HEK293T (cell line): Measurements from ENCODE around the gene FAM135A.
"Not testable (repeated sequence)": the region's sequence is repeated elsewhere in the genome, so short reads cannot be mapped to it uniquely, and the experiment has no call there.

Source experiments
- CTCF ChIA-PET: fragments of 350-600 bp; formaldehyde crosslinking; extraction: SDS; loops from one replicate; lab custom pipeline; 2021; ENCODE audit warnings: antibody characterized with exemption, inconsistent platforms; lab: Yijun Ruan, JAX
- POLR2A ChIA-PET: fragments of 350-600 bp; formaldehyde crosslinking; extraction: SDS; loops from one replicate; lab custom pipeline; 2020; ENCODE audit warnings: antibody characterized with exemption, inconsistent platforms; lab: Yijun Ruan, JAX
- DNase-seq: peaks from one replicate; pipeline ENCODE4 v3.0.0; 2012; ENCODE audit warnings: mixed read lengths; ENCODE audit errors: extremely low spot score
- ARNT ChIP-seq: fragments of 450-650 bp; IDR thresholded peaks from 2 replicates; pipeline ENCODE4 v1.6.1; 2017; ENCODE audit warnings: mild to moderate bottlenecking
- BHLHE40 ChIP-seq: fragments of 450-650 bp; IDR thresholded peaks from 2 replicates; pipeline ENCODE4 v1.6.1; 2016; ENCODE audit warnings: mild to moderate bottlenecking, moderate library complexity, borderline replicate concordance
- CTBP1 ChIP-seq: fragments of 450-650 bp; IDR thresholded peaks from 2 replicates; pipeline ENCODE4 v1.6.1; 2016; ENCODE audit warnings: borderline replicate concordance
- ELF4 ChIP-seq: fragments of 450-650 bp; IDR thresholded peaks from 2 replicates; pipeline ENCODE4 v1.6.1; 2017; ENCODE audit warnings: antibody characterized with exemption
- FOXA1 ChIP-seq: fragments of 450-650 bp; IDR thresholded peaks from 2 replicates; pipeline ENCODE4 v1.6.1; 2016; ENCODE audit warnings: mild to moderate bottlenecking
- FOXK2 ChIP-seq: fragments of 450-650 bp; IDR thresholded peaks from 2 replicates; pipeline ENCODE4 v1.6.1; 2016; ENCODE audit warnings: mild to moderate bottlenecking
- FOXM1 ChIP-seq: fragments of 450-650 bp; IDR thresholded peaks from 2 replicates; pipeline ENCODE4 v1.6.1; 2017; ENCODE audit warnings: mild to moderate bottlenecking, borderline replicate concordance
- HDGF ChIP-seq: fragments of 450-650 bp; IDR thresholded peaks from 2 replicates; pipeline ENCODE4 v1.6.1; 2017; ENCODE audit warnings: antibody characterized with exemption, borderline replicate concordance
- L3MBTL2 ChIP-seq: fragments of 450-650 bp; conservative IDR thresholded peaks from 2 replicates; pipeline ENCODE4 v1.6.1; 2016; ENCODE audit warnings: mild to moderate bottlenecking
- LEF1 ChIP-seq: fragments of 450-650 bp; IDR thresholded peaks from 2 replicates; pipeline ENCODE4 v1.6.1; 2017; ENCODE audit warnings: mild to moderate bottlenecking, borderline replicate concordance
- NFRKB ChIP-seq: fragments of 450-650 bp; IDR thresholded peaks from 2 replicates; pipeline ENCODE4 v1.6.1; 2016; ENCODE audit warnings: mild to moderate bottlenecking, moderate library complexity
- SP1 ChIP-seq: fragments of 450-650 bp; IDR thresholded peaks from 2 replicates; pipeline ENCODE4 v1.6.1; 2017
- SUZ12 ChIP-seq: fragments of 450-650 bp; IDR thresholded peaks from 2 replicates; pipeline ENCODE4 v1.6.1; 2016; ENCODE audit warnings: mild to moderate bottlenecking
- TARDBP ChIP-seq: fragments of 450-650 bp; IDR thresholded peaks from 2 replicates; pipeline ENCODE4 v1.6.1; 2016
- ZNF384 ChIP-seq: fragments of 450-650 bp; IDR thresholded peaks from 2 replicates; pipeline ENCODE4 v1.6.1; 2016
- TF ChIP-seq, protein P1 (sequence below): fragments of 450-650 bp; IDR thresholded peaks from 2 replicates; pipeline ENCODE4 v1.6.1; 2016

FAM135A gene

DNA sequence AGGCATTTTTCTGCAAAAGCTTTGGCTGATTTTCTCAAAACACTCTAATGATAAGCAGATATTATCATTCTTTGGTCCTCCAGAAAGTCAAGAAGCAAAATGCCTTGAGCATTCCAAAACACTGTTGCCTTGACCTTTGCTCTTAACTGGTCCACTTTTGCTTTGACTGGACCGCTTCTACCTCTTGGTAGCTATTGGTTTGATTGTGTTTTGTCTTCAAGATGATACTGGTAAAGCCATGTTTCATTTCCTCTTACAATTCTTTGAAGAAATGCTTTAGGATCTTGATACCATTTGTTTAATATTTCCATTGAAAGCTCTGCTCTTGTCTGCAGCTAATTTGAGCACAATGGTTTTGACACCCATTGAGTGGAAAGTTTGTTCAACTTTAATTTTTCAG, 117.8 kb downstream of the FAM135A start:
- no peak for TF ChIP-seq BHLHE40
- TF ChIP-seq FOXA1, result no peak
- TF ChIP-seq ELF4, result no peak
- TF ChIP-seq NFRKB, result no peak
- TF ChIP-seq ARNT, result no peak
- no peak for TF ChIP-seq TARDBP
- TF ChIP-seq LEF1, result no peak
- TF ChIP-seq SUZ12, result no peak
- TF ChIP-seq L3MBTL2, result no peak
- no peak for TF ChIP-seq FOXM1
- TF ChIP-seq CTBP1, result no peak
- TF ChIP-seq FOXK2, result no peak
- CTCF ChIA-PET, result no interaction called here
- no peak for DNase-seq
- POLR2A ChIA-PET, result no interaction called here

DNA sequence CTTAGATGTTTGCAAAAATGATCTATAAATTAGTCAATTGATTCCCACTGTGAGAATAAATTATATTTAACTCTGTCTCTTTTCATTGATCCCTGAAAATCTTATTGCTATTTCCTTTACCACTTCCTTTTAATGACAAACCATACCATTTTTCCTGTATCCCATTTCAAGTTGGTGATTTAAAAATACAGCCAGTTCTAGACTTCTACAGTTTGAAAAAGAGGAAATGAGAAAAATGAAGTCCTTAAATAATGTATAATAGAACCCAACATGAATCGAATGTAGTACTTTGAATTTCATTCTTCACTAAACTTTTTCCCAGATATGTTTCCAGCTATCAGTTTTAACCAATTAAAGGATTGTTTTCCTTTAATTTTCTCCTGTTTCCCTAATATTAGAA, 124.0 kb downstream of the FAM135A start:
- POLR2A ChIA-PET, result no interaction called here
- TF ChIP-seq L3MBTL2, result no peak
- TF ChIP-seq FOXA1, result no peak
- TF ChIP-seq, protein P1, sequence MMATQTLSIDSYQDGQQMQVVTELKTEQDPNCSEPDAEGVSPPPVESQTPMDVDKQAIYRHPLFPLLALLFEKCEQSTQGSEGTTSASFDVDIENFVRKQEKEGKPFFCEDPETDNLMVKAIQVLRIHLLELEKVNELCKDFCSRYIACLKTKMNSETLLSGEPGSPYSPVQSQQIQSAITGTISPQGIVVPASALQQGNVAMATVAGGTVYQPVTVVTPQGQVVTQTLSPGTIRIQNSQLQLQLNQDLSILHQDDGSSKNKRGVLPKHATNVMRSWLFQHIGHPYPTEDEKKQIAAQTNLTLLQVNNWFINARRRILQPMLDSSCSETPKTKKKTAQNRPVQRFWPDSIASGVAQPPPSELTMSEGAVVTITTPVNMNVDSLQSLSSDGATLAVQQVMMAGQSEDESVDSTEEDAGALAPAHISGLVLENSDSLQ, result no peak
- no peak for TF ChIP-seq ARNT
- TF ChIP-seq NFRKB, result no peak
- TF ChIP-seq SUZ12, result no peak
- TF ChIP-seq ELF4, result no peak
- TF ChIP-seq ZNF384, result no peak
- no peak for TF ChIP-seq SP1
- no peak for TF ChIP-seq FOXM1
- TF ChIP-seq CTBP1, result no peak
- TF ChIP-seq TARDBP, result no peak
- DNase-seq, result no peak
- CTCF ChIA-PET, result no interaction called here

DNA sequence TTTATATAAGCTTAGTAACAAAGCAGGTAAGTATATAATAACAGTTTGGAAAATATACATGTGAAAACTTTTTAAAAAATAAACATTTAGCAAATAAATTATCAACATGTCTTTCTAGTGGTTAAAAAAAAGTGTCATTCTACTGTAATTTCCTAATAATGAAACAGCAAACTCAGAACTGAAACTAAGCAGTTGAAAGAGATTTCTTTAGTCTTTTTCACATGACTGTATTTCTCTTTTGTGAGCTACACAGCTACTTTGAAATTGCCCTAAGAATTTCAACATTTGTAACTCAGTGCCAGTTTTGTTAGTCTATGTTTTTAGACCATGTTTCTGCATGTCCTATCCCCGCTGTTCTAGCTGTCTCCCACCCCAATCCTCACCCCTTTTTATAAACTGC, 125.1 kb downstream of the FAM135A start:
- no peak for DNase-seq
- ChIA-PET CTCF (no interaction called here), POLR2A (no interaction called here)
- no peak for TF ChIP-seq FOXM1
- no peak for TF ChIP-seq BHLHE40
- no peak for TF ChIP-seq TARDBP
- no peak for TF ChIP-seq SUZ12
- TF ChIP-seq LEF1, result no peak
- no peak for TF ChIP-seq SP1
- no peak for TF ChIP-seq FOXA1
- TF ChIP-seq CTBP1, result no peak
- no peak for TF ChIP-seq ELF4
- no peak for TF ChIP-seq FOXK2
- no peak for TF ChIP-seq ARNT
- TF ChIP-seq NFRKB, result no peak
- no peak for TF ChIP-seq ZNF384
- TF ChIP-seq L3MBTL2, result no peak

DNA sequence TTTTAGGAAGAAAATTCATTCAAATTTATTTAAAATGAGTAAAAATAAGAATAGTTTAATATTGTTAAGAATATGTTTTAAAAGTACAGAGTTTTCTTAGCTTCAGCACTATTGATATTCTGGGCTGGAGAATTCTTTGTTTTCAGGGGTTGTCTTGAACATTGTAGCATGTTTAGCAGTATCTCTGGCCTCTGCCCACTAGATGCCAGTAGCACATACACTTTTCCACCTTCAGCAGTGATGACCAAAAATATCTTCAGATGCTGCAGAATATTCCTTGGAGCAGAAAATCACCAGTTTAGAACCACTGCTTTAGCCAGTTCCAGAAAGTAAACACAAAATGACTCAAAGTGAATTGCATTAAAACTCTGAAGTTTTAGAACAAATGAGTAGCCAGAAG, 134.0 kb downstream of the FAM135A start:
- TF ChIP-seq HDGF (no peak), ARNT (no peak), CTBP1 (no peak)
- TF ChIP-seq, protein P1, result no peak
- DNase-seq, result no peak
- ChIA-PET POLR2A (no interaction called here), CTCF (interaction anchor here (2.2 kb wide), 1 partner anchor 140 kb away, joined by 5 read pairs; no protein-coding TSS in a partner anchor)

DNA sequence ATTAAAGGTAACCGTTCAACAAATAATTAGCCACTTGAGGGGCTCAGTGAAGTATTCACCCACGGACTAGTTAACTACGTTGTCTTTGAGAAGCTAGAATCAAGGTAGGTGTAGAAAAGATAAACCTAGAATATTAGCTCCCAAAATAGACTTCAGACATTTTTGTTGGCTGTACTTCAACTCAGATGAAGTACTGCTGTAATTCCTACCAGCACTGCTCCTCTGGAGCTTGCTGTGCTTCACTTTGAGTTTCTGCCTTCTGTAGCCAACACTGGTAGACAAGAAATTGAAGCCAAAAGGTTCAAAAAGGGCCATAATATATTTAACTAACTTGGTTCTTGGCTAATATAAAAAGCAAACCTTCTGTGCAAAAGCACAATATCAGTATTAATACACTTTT, 134.6 kb downstream of the FAM135A start:
- CTCF ChIA-PET, result interaction anchor here (2.2 kb wide), 1 partner anchor 139 kb away, joined by 5 read pairs; no protein-coding TSS in a partner anchor
- TF ChIP-seq ZNF384, result no peak
- TF ChIP-seq HDGF, result no peak
- no peak for TF ChIP-seq BHLHE40
- no peak for TF ChIP-seq CTBP1
- TF ChIP-seq FOXM1, result no peak
- TF ChIP-seq LEF1, result no peak
- POLR2A ChIA-PET, result no interaction called here
- no peak for DNase-seq

DNA sequence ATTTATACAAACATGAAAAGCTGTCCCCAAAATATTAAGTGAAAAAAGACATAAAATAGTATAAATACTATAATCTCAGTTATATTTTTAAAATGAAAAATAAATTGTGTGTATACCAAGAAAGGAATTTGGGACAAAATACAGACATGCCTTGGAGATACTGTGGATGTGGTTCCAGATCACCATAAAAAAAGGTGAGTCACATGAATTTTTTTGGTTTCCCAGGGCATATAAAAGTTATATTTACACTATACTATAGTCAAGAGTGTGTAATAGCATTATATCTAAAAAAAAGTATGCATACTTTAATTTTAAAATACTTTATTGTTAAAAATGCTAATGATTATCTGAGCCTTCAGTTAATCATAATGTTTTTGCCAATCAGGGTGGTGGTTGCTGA, 136.0 kb downstream of the FAM135A start:
- ChIA-PET POLR2A (no interaction called here), CTCF (interaction anchor here (2.2 kb wide), 1 partner anchor 138 kb away, joined by 5 read pairs; no protein-coding TSS in a partner anchor)
- DNase-seq, result no peak
- TF ChIP-seq HDGF (no peak), L3MBTL2 (no peak), FOXM1 (no peak), FOXK2 (no peak), NFRKB (no peak), BHLHE40 (no peak), SP1 (no peak), CTBP1 (no peak), ZNF384 (no peak), FOXA1 (no peak), ELF4 (no peak), LEF1 (no peak)

DNA sequence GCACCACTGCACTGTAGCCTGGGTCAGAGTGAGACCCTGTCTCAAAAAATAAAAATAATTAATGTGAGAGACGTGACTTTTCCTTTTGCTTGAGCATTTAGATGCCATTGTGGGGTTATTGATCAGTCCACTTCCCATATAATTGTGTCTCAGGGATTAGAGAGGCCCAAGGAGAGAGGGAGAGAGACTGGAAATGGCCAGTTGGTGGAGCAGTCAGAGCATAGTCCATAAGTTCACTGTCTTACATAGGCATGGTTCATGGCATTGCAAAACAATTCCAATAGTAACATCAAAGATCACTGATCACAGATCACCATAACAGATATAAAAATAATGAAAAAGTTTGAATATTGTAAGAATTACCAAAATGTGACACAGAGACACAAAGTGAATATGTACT, 138.3 kb downstream of the FAM135A start:
- ChIA-PET POLR2A (no interaction called here), CTCF (no interaction called here)
- no peak for DNase-seq
- TF ChIP-seq FOXK2, result no peak
- TF ChIP-seq NFRKB, result no peak
- TF ChIP-seq TARDBP, result no peak
- TF ChIP-seq ARNT, result no peak
- TF ChIP-seq BHLHE40, result no peak
- TF ChIP-seq FOXA1, result no peak
- TF ChIP-seq ELF4, result no peak
- TF ChIP-seq SP1, result no peak
- no peak for TF ChIP-seq LEF1
- TF ChIP-seq ZNF384, result no peak
- TF ChIP-seq SUZ12, result no peak
- TF ChIP-seq HDGF, result no peak
- no peak for TF ChIP-seq CTBP1
- no peak for TF ChIP-seq FOXM1
- TF ChIP-seq, protein P1, result no peak
- TF ChIP-seq L3MBTL2, result no peak

DNA sequence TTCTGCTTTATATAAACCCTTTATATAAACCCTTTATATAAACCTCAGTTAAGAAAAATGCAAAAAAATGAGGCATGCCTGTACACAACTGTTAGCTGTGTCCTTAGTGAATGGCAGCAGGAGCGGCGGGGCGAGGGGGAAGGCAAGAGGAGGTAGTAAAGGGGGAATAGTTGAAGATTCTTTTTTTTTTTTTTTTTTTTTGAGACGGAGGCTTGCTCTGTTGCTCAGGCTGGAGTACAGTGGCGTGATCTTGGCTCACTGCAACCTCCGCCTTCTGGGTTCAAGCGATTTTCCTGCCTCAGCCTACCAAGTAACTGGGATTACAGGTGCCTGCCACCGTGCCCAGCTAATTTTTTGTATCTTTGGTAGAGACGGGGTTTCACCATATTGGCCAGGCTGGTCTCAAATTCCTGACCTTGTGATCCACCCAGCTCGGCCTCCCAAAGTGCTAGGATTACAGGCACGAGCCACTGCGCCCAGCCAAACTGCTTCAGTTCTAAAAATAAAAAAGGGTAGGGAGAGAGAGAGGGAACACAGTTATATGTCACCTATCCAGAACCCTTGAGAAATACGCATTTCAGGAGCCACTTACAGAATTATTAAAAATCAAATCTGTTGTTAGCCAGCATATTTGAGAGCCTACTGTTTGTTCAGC, 139.1 kb downstream of the FAM135A start:
- POLR2A ChIA-PET, result interaction anchor here (1.4 kb wide), 1 partner anchor 14 kb away, joined by 6 read pairs; the partner anchor contains the start of gene SDHAF4
- CTCF ChIA-PET, result interaction anchor here (0.6 kb wide), 1 partner anchor 135 kb away, joined by 3 read pairs; no protein-coding TSS in a partner anchor

More for the DNA sequence above, 139.1 kb downstream of the FAM135A start:
- not testable (repeated sequence) for DNase-seq
